Esophagus squamous epithelium (tissue), 5 donors: ENCODE results near the gene DUS2. TPM values are rescaled to one million over a fixed set of nuclear protein-coding genes. Genes with fewer than 3 reads are reported as not detected.

Experiments used
- DNase-seq: peaks from one replicate; lab custom pipeline; 2025; lab: John Stamatoyannopoulos, UW
- H3K27ac ChIP-seq, 4 donors: fragments of 200-600 bp; sonication (generic); one replicate each; pipeline ENCODE4 v1.5.1; 2016 to 2019; ENCODE audit warnings: mild to moderate bottlenecking in 1 of 4
- H3K27me3 ChIP-seq, 4 donors: fragments of 200-600 bp; sonication (generic); 1 replicate in 3 of 4; 2 replicates in 1 of 4; pipeline versions ENCODE4 v1.5.1 to v1.6.0; 2017 to 2021; ENCODE audit warnings: antibody characterized with exemption in 1 of 4
- H3K36me3 ChIP-seq, 3 donors: fragments of 200-600 bp; sonication (generic); one replicate each; pipeline ENCODE4 v1.5.1; 2016 to 2019
- H3K4me1 ChIP-seq, 3 donors: fragments of 200-600 bp; sonication (generic); one replicate each; pipeline ENCODE4 v1.5.1; 2017 to 2019
- H3K4me3 ChIP-seq, 4 donors: fragments of 200-600 bp; sonication (generic); 1 replicate in 3 of 4; 2 replicates in 1 of 4; pipeline ENCODE4 v1.5.1; 2016 to 2019; ENCODE audit warnings: mild to moderate bottlenecking in 2 of 4, moderate library complexity in 1 of 4
- H3K9me3 ChIP-seq, 3 donors: fragments of 200-600 bp; sonication (generic); one replicate each; pipeline ENCODE4 v1.5.1; 2016 to 2019
- CTCF ChIP-seq, 6 experiments: fragments of 450-650 bp in 4 of 6; fragments of 200-600 bp in 2 of 6; sonication (generic) in 2 of 6; IDR thresholded peaks; one replicate each; pipeline ENCODE4 v1.5.1; 2016 to 2019; ENCODE audit warnings: antibody characterized with exemption in 6 of 6, mild to moderate bottlenecking in 4 of 6, moderate library complexity in 4 of 6
- POLR2A ChIP-seq, 4 donors: fragments of 450-650 bp; IDR thresholded peaks; one replicate each; pipeline ENCODE4 v1.6.1; 2017; ENCODE audit warnings: antibody characterized with exemption in 4 of 4, mild to moderate bottlenecking in 4 of 4, moderate library complexity in 3 of 4
- whole genome bisulfite sequencing, 2 donors: methylation state at CpG; one replicate each; pipeline ENCODE4 v1.1.5; 2018; 5-methylcytosine and 5-hydroxymethylcytosine counted together
- intact Hi-C: fragments of 100-400 bp; cut with DNase I; formaldehyde crosslinking; loops from one replicate; pipeline ENCODE4 v1.15.0; 2022
- small RNA-seq, 4 donors: library from RNA; depleted of rRNA; stranded (forward); fragments of <200 nt; gene quantifications; one replicate each; pipeline ENCODE3, GENCODE V24; 2016
- total RNA-seq, 4 donors: library from RNA; depleted of rRNA; stranded (reverse); fragments of >200 nt; gene quantifications; one replicate each; pipeline ENCODE4 v1.1.0, GENCODE V29; 2016
- donor health status: DM: yes; HTN: yes; CAD: no.

DUS2 gene
- total RNA-seq, 4 donors from 2014 or later, result 9.9 to 26.1 (median 14.7) TPM

DNA sequence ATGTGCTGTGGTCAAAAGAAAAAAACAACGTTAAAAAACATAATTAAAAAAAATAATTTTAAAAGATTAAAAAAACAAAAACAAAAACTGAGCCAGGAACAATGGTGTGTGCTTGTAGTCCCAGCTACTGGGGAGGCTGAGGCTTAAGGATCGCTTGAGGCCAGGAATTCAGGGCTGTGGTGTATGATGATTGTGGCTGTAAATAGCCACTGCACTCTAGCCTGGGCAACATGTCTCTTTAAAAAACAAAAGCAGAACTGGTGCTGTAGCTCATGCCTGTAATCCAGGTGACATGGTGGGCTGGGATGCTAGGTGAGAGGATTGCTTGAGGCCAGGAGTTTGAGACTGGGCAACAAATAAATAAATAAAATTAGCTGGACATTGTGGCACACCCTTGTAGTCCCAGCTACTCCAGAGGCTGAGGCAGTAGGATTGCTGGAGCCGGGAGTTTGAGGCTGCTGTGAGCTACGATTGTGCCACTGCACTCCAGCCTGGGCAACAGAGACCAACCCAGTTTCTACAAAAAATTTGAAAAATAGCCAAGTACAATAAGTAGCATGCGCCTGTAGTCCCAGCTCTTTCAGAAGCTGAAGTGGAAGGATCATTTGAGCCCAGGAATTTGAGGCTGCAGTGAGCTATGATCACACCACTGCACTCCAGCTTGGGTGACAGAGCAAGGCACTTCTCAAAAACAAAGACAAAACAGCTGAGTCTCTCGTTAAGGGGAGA, 105.7 kb downstream of the DUS2 start:
- intact Hi-C loops, result no loop called here
- TF ChIP-seq CTCF (IDR thresholded peaks at IDR 0.05), result no peak
- no peak for TF ChIP-seq POLR2A (IDR thresholded peaks at IDR 0.05)
- no peaks in the 10 kb centered on the region for H3K27me3 ChIP-seq
- peaks cover 0 to 10% (median 0%) of the 10 kb centered on the region in 3 donors for H3K4me1 ChIP-seq
- 54 to 55% methylated on average over 6 of the region's 6 CpGs for WGBS, 2 donors
- no peak overlapping the region for H3K27ac ChIP-seq
- H3K9me3 ChIP-seq, result no peaks in the 10 kb centered on the region
- no peak for DNase-seq
- H3K4me3 ChIP-seq, result no peak overlapping the region
- H3K36me3 ChIP-seq, result peaks cover 0 to 9% (median 0%) of the 10 kb centered on the region in 3 donors

Small RNA genes within 50 kb of the gene (small RNA-seq; reads per million reads assigned to genes)
- gene RF00019, result 0 reads per million in 4 donors
- gene RNU6-359P, result 0 reads per million in 4 donors

Other genes with a start within 250 kb of the DUS2 start
- gene RANBP10, start 216.7 kb upstream of the DUS2 start, total RNA-seq, result 10 to 100 TPM in 2 of 4 donors, 1 to 10 TPM in 2; 6.4 to 12.9 (median 10.8) TPM
- under 1 TPM; 0.15 to 0.97 (median 0.72) TPM for gene TSNAXIP1, start 216.4 kb upstream of the DUS2 start, total RNA-seq
- gene THAP11, start 181.0 kb upstream of the DUS2 start, total RNA-seq, result 10 to 100 TPM; 35.8 to 48.8 (median 42.1) TPM
- gene NUTF2, start 176.4 kb upstream of the DUS2 start, total RNA-seq, result 10 to 100 TPM; 41.4 to 85.1 (median 63.7) TPM
- 10 to 100 TPM; 12.3 to 42.7 (median 19.6) TPM for gene CENPT, start 175.6 kb upstream of the DUS2 start, total RNA-seq
- gene EDC4, start 150.2 kb upstream of the DUS2 start, total RNA-seq, result 10 to 100 TPM; 26.5 to 46.9 (median 37.0) TPM
- under 1 TPM in 2 of 4 donors, not detected in 2; 0.57 to 0.99 TPM for gene NRN1L, start 138.4 kb upstream of the DUS2 start, total RNA-seq
- 10 to 100 TPM in 3 of 4 donors, 1 to 10 TPM in 1; 8.5 to 18.3 (median 13.8) TPM for gene PSKH1, start 130.0 kb upstream of the DUS2 start, total RNA-seq
- gene CTRL, start 91.4 kb upstream of the DUS2 start, total RNA-seq, result 1 to 10 TPM in 2 of 4 donors, not detected in 2; 1.2 to 1.8 TPM
- 10 to 100 TPM; 20.7 to 28.4 (median 25.3) TPM for gene PSMB10, start 86.4 kb upstream of the DUS2 start, total RNA-seq
- 10 to 100 TPM in 1 of 4 donors, 1 to 10 TPM in 3; 1.2 to 12.4 (median 3.8) TPM for gene LCAT, start 79.2 kb upstream of the DUS2 start, total RNA-seq
- 10 to 100 TPM in 2 of 4 donors, 1 to 10 TPM in 2; 7.4 to 29.8 (median 18.2) TPM for gene SLC12A4, start 54.6 kb upstream of the DUS2 start, total RNA-seq
- gene DPEP3, start 42.8 kb upstream of the DUS2 start, total RNA-seq, result not detected
- 1 to 10 TPM in 2 of 4 donors, under 1 TPM in 1, not detected in 1; 0.18 to 6.2 (median 4.0) TPM for gene DPEP2, start 23.8 kb upstream of the DUS2 start, total RNA-seq
- gene DPEP2NB, start 7.4 kb upstream of the DUS2 start, total RNA-seq, result not detected
- 10 to 100 TPM in 3 of 4 donors, 1 to 10 TPM in 1; 9.7 to 12.8 (median 11.6) TPM for gene DDX28, start 52 bp upstream of the DUS2 start, total RNA-seq
- 10 to 100 TPM; 18.6 to 30.9 (median 20.5) TPM for gene NFATC3, start 62.1 kb downstream of the DUS2 start, total RNA-seq
- 100 to 1,000 TPM in 3 of 4 donors, 10 to 100 TPM in 1; 44.6 to 137 (median 118) TPM for gene ESRP2, start 212.8 kb downstream of the DUS2 start, total RNA-seq
- 1 to 10 TPM; 3.3 to 9.8 (median 6.6) TPM for gene PLA2G15, start 222.1 kb downstream of the DUS2 start, total RNA-seq
- gene SLC7A6, start 241.2 kb downstream of the DUS2 start, total RNA-seq, result 10 to 100 TPM in 1 of 4 donors, 1 to 10 TPM in 3; 5.7 to 28.2 (median 7.9) TPM